Measurements from ENCODE around the gene SLC7A7.
"Not testable (repeated sequence)": the region's sequence is repeated elsewhere in the genome, so short reads cannot be mapped to it uniquely, and the experiment has no call there.

The SLC7A7 gene

DNA sequence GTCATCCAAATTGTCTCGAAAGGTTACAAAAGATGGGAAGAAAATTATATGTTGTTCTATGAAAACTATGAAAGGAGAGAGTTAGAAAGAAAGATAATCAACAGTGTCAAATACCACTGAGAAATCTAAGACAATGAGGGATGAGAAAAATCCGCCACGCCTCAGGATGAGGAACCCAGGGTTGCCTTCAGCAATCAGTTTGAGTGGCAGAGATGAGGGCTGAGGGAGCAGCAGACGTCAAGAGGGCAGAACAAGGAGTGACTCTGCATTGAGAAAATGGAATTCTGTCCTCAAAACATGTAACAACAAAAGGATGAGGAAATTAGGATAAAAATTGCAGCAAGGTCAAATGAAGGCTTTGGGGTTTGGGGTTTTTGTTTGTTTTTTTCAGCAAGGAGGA is 67.0 kb downstream of the SLC7A7 start:
- no peak for DNase-seq

GRCh38 chr14:22747769-22748168 is 67.5 kb downstream of the SLC7A7 start:
- no peak for DNase-seq

DNA sequence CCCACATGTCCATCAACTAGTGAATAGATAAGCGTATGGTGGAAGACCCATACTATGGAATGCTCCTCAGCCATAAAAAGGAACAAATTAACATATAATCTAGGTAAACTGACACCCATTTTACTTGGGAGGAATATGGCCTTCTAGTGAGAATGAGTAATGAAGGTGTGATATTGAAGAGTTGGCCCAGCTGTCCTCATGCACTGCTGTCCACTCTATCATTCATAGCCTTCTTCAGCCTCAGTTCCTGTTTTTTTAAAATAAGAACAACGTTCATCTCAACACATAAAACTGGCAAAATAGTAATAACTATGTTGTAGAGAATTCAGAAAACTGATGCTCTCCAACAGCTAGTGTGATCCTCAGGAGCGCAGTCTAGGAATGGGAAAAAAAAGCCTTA is 75.2 kb downstream of the SLC7A7 start:
- no peak for DNase-seq

- no peak for DNase-seq
Measured at GRCh38 chr14:22739423-22739822, 75.8 kb downstream of the SLC7A7 start.

DNA sequence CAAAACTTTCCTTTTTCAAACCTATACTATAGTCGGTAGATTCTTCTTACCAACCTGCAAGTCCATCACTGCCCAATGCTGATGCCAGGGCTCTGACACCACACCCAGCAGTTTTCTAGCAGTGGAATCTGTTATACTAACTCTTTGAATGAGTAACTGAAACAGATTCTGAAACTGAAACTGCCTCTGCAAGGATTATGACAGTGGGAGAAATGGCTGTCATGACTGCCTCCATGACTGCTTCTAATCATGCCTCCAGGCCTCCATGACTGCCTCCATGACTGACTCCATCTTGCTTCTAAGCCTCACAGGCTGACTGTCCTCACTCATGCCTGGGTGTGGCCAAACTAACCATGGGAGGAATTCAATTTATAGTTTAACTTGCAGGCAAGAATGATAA is 78.2 kb downstream of the SLC7A7 start:
- peak; percentile 32 for DNase-seq

- DNase-seq: not testable (repeated sequence)
Measured at GRCh38 chr14:22736384-22736783, 78.9 kb downstream of the SLC7A7 start.

DNA sequence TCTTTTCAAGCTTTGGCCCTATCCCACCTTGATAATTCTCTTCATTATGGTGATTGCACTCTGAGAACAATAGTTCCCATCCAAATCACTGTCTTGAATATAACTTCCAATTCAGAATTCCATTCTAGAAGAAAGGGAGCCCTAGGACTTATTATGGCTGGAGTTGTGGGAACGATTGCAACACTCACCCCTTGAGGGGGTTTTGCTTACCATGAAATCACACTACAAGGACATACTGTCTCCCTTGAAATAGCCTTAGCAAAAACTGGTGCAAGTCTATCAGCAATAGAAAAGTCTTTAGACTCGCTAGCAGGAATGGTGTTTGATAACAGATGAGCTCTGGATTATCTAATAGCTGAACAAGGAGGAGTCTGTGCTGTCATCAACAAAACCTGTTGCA is 80.1 kb downstream of the SLC7A7 start:
- DNase-seq: no peak

GRCh38 chr14:22733829-22734228 is 81.4 kb downstream of the SLC7A7 start:
- no peak for DNase-seq

- not testable (repeated sequence) for DNase-seq
Measured at GRCh38 chr14:22732062-22732461, 83.2 kb downstream of the SLC7A7 start.

DNA sequence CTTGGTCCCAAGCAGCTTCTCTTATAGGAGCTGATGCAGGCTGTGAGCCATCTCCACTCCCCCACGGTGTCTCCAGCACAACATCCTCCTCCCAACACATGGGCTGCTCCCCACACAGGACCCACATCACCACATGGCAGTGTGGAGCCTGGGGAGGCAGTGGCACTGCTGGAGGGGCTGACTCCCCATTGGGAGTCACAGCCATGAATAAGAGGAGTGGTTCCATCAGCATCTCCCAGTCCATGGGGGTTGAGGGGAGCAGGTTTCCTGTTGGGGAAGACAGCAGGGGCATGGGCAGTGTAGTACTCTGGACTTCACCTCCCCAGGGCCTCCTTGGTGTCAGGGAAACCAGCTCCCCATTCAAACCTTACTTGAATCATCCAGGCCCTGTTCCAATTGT is 89.2 kb downstream of the SLC7A7 start:
- DNase-seq: no peak

DNA sequence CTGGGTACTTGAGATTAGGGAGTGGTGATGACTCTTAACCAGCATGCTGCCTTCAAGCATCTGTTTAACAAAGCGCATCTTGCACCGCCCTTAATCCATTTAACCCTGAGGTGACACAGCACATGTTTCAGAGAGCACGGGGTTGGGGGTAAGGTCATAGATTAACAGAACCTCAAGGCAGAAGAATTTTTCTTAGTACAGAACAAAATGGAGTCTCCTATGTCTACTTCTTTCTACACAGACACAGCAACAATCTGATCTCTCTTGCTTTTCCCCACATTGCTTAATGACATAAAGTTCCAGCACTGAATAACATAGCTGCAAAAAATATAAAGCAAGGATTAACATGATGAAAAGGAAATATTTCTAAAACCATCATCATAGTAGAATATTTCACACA is 89.9 kb downstream of the SLC7A7 start:
- DNase-seq: not testable (repeated sequence)

GRCh38 chr14:22724847-22725246 is 90.4 kb downstream of the SLC7A7 start:
- not testable (repeated sequence) for DNase-seq

GRCh38 chr14:22723815-22724214 is 91.4 kb downstream of the SLC7A7 start:
- DNase-seq: no peak
